ENCODE measurements around the gene MFRP. TPM values are rescaled to one million over a fixed set of nuclear protein-coding genes. Genes with fewer than 3 reads are reported as not detected.

The MFRP gene
- total and polyA plus RNA-seq, 10 donors = 0.02 to 0.16 (median 0.03) TPM; not detected in 6

DNA sequence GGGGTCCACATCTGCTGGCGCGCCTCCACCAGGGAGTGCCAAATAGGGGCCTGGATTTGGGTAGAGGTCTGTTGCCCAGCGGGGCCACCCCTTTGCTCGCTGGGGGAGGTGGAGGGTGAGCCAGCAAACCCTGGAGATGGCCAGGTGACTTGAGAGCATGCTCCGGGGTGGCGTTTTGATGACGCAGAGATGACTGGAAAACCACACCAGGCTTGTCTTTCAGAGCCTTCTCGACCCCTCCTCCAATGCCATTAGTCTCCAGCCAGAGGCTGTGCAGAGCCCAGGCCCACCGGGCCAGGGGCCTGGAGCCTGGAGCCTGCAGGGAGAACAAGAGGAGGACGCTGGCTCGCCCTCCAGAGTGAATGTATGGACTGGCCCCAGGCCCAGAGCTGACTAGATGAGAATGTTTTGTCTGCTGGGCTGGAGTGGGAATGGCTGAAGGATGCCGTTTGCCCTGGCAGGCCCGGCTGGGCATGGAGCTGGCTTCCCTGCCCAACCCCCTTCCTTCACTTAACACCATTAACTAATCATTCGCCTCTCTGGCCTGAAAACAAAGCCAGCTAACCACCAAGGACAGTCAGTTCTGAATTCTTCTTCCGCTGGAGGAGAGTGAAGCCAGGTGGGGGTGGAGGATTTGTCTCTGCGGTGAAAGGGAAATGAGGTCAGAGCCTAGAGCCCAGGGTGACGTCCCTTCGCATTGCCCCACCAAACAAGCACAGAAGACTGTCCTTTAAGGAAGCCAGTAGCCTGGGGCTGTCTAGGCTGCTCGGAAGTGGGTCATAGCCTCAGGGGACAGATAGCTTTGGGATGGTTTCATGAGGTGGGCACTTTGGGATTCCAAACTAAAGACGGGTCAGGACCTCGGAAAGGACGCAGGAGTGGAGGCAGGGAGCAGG, 28.0 kb downstream of the MFRP start:
- peaks cover 0 to 82% (median 31%) of the 10 kb centered on the region in 7 donors for H3K27me3 ChIP-seq (replicated peaks in 1 of 7)
- H3K36me3 ChIP-seq = peaks cover 0 to 17% (median 0%) of the 10 kb centered on the region in 6 donors
- no peaks in the 10 kb centered on the region for H3K9me3 ChIP-seq
- peaks cover 21 to 89% (median 81%) of the 10 kb centered on the region in 6 donors for H3K4me1 ChIP-seq
- peak overlapping the region in 1 of 8 donors; percentile 22 for H3K4me3 ChIP-seq
- peak overlapping the region in 7 of 8 donors; percentile 58 to 86 (median 80) for H3K27ac ChIP-seq
- intact Hi-C loops (cut with DNase I; ENCODE audit: low total_unique reads) = no loop called here
- no peak for DNase-seq
- WGBS, 5 donors = 55 to 72% (median 64%) methylated on average over 11 to 22 of the region's 22 CpGs
- TF ChIP-seq POLR2A (IDR thresholded peaks at IDR 0.05) (no peak), POLR2AphosphoS5 (IDR thresholded peaks at IDR 0.05) (peak in 2 of 3 donors; percentile 34 to 70)
- TF ChIP-seq, protein P1, sequence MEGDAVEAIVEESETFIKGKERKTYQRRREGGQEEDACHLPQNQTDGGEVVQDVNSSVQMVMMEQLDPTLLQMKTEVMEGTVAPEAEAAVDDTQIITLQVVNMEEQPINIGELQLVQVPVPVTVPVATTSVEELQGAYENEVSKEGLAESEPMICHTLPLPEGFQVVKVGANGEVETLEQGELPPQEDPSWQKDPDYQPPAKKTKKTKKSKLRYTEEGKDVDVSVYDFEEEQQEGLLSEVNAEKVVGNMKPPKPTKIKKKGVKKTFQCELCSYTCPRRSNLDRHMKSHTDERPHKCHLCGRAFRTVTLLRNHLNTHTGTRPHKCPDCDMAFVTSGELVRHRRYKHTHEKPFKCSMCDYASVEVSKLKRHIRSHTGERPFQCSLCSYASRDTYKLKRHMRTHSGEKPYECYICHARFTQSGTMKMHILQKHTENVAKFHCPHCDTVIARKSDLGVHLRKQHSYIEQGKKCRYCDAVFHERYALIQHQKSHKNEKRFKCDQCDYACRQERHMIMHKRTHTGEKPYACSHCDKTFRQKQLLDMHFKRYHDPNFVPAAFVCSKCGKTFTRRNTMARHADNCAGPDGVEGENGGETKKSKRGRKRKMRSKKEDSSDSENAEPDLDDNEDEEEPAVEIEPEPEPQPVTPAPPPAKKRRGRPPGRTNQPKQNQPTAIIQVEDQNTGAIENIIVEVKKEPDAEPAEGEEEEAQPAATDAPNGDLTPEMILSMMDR (IDR thresholded peaks at IDR 0.05 in 8 of 11, conservative IDR thresholded peaks at IDR 0.05 in 3 of 11) = no peak

DNA sequence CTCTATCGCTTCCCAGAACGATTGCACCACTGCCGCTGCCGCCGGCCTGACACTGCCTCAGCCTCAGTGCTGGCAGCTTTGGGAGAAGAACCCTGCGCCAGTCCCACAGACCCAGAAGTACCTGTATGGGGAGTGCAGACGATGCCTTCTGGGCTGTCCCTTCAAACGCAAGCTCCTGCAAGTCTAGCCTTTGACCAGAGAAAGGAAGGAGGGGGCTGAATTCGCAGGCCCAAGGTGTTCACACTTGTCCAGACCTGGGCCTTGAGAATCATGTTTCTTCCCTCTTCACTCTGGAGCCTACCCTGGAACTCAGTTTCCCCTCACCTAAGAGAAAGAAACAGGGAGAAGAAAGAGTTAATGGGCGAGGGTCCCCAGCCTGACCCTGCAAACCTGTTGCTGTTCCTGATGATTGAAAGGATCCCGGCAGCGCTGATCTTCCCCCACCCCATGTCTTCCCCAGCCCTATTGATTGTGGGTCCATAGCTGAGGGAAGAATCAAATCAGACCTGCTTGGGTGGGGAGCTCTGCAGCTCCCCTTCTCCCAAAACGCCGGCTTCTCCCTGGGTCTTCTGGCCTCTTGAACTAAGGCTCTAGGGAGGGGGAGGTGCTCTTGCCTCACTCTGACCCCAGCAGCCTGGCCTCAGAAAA, 28.8 kb downstream of the MFRP start:
- Histone ChIP-seq H3K9me3 (no peaks in the 10 kb centered on the region), H3K36me3 (peaks cover 0 to 22% (median 0%) of the 10 kb centered on the region in 6 donors), H3K4me1 (peaks cover 21 to 83% (median 78%) of the 10 kb centered on the region in 6 donors), H3K27me3 (replicated peaks in 1 of 7) (peaks cover 0 to 82% (median 31%) of the 10 kb centered on the region in 7 donors), H3K4me3 (peak overlapping the region in 6 of 8 donors; percentile 6 to 72 (median 34)), H3K27ac (peak overlapping the region in 5 of 8 donors; percentile 63 to 86 (median 82))
- no peak for TF ChIP-seq POLR2A (IDR thresholded peaks at IDR 0.05)
- TF ChIP-seq POLR2AphosphoS5 (IDR thresholded peaks at IDR 0.05) = no peak
- TF ChIP-seq, protein P1 (IDR thresholded peaks at IDR 0.05 in 8 of 11, conservative IDR thresholded peaks at IDR 0.05 in 3 of 11) = no peak
- DNase-seq = no peak
- intact Hi-C loops (cut with DNase I; ENCODE audit: low total_unique reads) = no loop called here
- WGBS, 5 donors = 58 to 65% (median 61%) methylated on average over 14 of the region's 14 CpGs

DNA sequence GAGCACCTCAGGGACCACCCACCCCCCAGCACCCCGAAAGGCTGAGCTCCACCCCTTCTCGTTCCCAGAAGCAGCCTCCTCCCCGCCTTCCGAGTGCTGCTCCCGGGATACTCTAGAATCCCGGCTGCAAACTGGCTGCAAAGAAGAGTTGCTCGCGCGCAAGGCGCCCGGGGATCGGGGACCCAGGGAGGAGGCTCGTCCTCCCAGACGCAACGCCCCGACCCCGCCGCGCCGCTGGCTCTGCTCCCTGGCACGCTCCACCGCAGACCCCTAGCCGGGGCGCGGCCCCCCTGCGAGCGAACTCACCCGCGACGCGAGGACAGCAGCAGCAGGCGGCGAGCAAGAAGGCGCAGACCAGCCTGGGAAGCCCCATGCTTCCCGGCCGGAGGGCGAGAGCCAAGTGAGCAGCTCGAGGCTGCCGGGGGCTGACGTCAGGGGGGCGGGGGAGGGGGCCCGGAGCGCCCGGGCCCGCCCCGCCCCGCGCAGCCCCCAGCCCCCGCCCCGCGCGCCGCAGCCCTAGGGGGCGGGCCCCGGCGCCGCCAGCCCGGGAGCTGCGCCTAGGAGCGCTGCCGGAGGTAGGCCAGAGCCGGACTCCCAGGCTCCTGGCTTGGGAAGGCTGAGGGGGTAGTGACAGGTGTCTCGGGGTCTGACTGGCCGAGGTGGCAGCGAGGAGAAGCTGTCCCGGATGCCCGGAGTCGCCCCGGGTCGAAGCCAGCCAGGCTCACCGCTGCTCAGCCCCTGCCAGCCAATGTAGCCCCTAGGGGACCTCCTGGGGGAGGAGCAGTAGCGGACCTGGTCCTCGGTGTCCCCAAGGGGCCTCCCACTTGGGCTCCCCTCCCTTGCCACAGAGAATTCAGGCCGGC, 29.5 kb downstream of the MFRP start, which contains the start of gene MCAM:
Gene MCAM, minus strand, starts transcription at position 402 of the 863 bp plus-strand sequence. Its CDS starts 29 bp downstream, at position 373.
- Histone ChIP-seq H3K36me3 (peaks cover 0 to 30% (median 0%) of the 10 kb centered on the region in 6 donors), H3K9me3 (no peaks in the 10 kb centered on the region), H3K27me3 (replicated peaks in 1 of 7) (peaks cover 0 to 81% (median 31%) of the 10 kb centered on the region in 7 donors), H3K27ac (peak within 1 kb of the TSS in 7 of 8 donors; percentile 7 to 86 (median 80)), H3K4me3 (peak within 1 kb of the TSS; percentile 31 to 72 (median 40)), H3K4me1 (peaks cover 18 to 75% (median 72%) of the 10 kb centered on the region in 6 donors)
- DNase-seq = no peak
- intact Hi-C loops (cut with DNase I; ENCODE audit: low total_unique reads) = no loop called here
- TF ChIP-seq, protein P1 (IDR thresholded peaks at IDR 0.05 in 8 of 11, conservative IDR thresholded peaks at IDR 0.05 in 3 of 11) = no peak
- peak in 2 of 3 donors; percentile 18 to 60 for TF ChIP-seq POLR2AphosphoS5 (IDR thresholded peaks at IDR 0.05)
- no peak for TF ChIP-seq POLR2A (IDR thresholded peaks at IDR 0.05)
- WGBS, 5 donors = 0 to 3% (median 2%) methylated on average over 8 to 74 of the region's 74 CpGs
